ENCODE measurements around the gene LINS1.

LINS1 gene, protein sequence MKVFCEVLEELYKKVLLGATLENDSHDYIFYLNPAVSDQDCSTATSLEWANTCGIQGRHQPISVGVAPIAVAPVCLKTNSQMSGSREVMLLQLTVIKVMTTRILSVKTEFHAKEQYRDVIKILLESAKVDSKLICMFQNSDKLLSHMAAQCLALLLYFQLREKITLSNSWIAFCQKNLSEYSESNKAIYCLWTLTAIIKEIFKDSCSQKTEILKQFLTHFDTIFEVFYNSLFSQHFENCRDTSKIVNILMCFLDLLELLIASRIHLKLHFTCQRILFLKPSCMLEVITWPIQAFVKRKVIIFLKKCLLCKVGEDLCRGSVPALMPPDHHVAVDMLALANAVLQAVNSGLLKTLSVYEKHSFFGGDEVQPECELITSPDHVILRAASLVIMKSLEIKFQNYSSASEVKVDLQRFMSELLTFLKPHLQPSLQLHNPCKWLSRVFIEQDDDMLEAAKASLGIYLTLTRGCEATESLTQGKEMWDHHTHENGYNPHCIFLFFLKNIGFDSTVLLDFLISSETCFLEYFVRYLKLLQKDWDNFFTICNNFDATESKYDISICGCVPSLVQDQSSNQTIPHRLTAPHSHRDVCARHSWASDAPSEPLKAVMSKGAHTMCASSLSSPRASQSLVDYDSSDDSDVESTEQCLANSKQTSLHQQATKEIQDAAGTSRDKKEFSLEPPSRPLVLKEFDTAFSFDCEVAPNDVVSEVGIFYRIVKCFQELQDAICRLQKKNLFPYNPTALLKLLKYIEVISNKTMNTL

DNA sequence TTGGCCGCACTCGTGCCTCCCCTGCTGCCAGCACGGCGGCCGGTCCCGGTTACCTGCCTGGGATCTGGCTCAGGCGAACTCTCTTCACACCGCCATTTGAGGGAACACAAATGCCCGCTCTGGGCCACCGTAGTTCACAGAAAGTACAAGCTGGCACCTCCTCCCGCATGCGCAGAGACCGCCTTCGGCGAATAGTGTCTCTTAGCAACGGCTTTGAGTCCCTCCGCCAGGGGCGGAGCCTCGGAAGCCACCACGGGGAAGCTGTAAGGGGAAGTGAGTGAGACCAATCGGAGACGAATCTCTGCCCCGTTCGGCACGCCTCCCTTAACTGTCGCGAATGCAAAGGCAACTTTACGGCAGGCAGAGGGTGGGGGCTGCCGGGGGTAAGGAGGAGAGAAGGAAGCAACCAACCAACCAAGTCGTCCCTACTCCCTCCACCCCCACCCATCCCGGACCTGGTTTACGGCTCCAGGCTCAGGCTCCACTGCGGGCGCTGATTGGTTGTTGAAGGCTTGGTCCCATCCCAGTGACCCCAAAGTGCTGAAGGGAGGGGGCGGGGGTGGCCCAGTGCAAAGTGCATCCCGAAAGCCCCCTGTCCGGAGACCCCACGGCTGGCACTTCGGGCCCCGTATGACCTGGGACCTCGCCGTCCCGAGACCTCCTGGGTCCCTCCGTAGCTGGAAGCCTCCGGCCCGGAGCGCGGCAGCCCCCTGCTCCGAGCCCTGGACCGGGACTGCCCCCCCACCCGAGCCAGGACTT is at the start of gene LINS1, which contains the start of gene ASB7:
Gene LINS1 (minus strand): TSS at position 121 of the 759 bp plus-strand sequence. CDS start 21,342 bp downstream, outside the sequence.
Gene ASB7 (plus strand): TSS at position 526 of the 759 bp plus-strand sequence. CDS start 9,628 bp downstream, outside the sequence.
- in situ Hi-C loops (cut with MboI; ENCODE audit: low sequenced_read_pairs), result loop anchor here (25.0 kb wide), 1 partner anchor 660 kb away; the partner anchor contains the start of gene CHSY1

DNA sequence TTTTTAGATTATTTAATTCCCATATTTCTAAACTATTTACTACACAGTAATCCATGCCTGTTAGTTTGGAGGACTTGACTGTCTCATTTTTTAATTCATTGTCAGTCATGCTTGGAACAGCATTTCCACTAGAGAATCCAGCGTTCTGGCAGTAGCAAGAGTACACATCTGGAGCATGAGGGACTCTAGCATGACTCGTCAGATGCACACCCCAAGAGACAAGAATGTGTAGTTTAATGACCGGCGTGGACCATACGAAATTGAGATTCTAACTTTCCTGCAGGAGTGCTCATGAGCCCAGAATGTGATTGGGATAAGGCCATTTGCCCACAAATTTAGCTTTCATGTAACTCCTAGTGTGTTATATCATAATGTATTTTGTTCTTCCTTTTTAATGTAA is 49.3 kb upstream of the LINS1 start:
- in situ Hi-C loops (cut with MboI; ENCODE audit: low sequenced_read_pairs), result no loop called here

DNA sequence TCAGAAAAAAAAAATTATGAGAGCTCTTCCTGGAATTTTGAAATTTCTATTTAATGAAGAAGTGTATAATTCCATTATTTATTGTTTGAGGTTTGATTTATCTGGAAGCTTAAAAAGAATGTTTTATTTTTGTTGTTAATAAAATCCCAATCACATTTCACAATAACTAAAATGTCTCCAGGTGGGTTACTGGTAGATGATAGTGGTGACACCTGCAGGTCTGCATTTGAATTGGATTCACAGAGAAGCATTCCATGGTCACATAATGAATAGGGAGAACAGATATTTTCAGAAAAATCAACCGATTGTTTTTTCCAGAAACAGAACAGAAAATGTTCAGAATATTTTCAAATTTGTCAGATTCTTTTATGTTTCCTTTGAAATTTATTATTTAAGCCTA is 48.7 kb upstream of the LINS1 start:
- in situ Hi-C loops (cut with MboI; ENCODE audit: low sequenced_read_pairs), result no loop called here

DNA sequence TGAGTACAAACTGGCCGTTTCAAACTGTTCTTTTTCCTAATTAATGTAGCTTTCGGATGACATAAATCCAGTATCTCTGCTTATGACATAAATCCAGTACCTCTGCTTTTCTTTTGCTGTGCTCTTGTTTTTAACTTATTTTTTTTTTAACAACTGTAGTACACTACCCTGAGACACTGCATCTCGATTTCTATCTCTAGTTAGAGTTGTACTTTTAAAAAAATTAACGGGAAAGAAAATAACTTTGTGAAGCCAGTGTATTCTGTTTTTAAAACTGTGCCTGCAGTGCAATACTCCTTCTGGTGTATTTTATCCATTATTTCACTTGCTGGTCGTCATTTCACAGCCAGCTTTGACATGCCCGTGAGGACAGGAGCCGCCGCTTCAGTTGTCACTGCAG is 47.0 kb upstream of the LINS1 start:
- in situ Hi-C loops (cut with MboI; ENCODE audit: low sequenced_read_pairs), result no loop called here

DNA sequence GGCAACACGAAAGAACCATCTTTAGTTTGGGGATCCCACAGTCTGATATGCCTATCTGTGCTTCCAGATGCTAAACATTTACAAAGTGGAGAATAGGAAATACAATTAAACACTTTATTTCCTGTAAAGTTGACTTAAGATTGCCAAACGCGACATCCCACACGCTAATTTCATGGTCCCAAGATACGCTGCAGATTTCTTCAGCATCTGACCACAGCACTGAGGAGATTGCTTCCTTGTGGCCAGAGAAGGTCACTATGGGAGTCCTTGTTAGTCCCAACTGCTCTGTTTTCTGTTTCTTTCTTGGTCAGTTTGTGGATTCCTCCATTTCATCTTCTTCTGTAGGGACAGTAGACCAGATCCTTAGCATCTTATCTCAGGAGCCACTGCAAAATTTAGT is 43.7 kb upstream of the LINS1 start:
- in situ Hi-C loops (cut with MboI; ENCODE audit: low sequenced_read_pairs), result no loop called here

DNA sequence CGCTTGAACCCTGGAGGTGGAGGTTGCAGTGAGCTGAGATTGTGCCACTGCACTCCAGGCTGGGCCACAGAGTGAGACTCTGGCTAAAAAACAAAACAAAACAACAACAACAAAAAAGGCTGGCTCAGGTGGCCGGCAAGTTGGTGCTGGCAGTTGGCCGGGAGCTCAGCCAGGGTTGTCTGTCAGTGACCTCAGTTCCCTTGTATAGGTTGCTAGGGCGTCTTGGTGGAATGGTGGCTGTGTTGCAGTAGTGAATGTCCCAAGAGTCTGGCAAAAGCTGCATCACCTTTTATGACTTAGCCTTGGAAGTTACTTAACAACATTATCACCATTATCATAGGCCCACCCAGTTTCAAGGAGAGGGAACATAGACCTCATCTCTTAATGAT is 41.0 kb upstream of the LINS1 start:
- in situ Hi-C loops (cut with MboI; ENCODE audit: low sequenced_read_pairs), result no loop called here

DNA sequence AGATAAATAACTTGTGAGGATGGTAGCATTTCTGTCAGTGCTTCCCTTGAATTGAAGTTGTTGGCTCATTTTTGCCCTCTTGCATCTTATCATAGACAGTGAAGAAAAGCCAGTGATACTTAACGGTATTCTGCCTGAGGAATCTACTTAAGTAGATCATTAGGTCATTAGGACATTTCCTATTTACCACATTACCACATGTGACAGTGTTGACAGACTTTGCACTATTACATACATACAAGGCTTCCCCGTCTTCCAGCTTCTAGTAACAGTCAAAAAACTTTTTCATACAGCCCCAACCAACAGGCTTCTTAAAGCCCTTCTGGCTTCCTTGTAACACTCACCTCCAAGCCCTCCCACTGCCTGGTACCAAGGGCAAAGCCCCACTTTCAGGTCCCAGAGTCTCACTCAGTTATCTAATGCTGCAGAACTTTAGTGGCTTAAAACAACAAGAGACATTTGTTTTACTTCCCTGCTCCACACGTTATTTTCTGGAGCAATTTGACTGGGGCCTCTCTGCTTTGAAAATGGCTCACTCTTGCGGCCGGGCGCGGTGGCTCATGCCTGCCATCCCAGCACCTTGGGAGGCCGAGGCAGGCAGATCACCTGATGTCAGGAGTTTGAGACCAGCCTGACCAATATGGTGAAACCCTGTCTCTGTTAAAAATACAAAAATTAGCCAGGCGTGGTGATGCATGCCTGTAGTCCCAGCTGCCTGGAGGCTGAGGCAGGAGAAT is 40.4 kb upstream of the LINS1 start:
- in situ Hi-C loops (cut with MboI; ENCODE audit: low sequenced_read_pairs), result no loop called here

DNA sequence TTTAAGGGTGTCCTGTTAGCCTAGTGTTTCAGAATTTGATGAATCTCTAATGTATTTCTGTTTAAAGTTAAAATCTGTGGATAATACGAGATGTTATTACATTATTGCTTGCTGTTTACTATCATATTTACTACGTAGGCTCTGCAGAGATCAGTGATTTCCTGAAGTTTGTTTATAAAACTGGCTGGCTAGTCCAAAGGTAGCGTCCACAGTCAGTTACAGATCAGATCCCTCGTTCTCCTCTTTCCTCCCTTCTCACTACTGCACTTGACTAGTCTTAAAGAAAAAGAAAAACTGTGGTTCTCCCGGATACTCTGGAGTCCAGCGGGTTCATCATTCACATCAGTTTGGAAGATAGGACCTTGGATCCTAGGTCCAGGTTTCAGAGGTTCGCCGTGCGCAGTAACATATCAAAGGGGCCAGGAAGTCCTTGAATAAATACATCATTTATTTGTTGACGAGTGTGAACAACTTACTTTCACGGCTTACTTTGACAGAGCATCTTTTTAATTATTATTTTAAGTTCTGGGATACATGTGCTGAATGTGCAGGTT is 36.3 kb upstream of the LINS1 start:
- in situ Hi-C loops (cut with MboI; ENCODE audit: low sequenced_read_pairs), result no loop called here

DNA sequence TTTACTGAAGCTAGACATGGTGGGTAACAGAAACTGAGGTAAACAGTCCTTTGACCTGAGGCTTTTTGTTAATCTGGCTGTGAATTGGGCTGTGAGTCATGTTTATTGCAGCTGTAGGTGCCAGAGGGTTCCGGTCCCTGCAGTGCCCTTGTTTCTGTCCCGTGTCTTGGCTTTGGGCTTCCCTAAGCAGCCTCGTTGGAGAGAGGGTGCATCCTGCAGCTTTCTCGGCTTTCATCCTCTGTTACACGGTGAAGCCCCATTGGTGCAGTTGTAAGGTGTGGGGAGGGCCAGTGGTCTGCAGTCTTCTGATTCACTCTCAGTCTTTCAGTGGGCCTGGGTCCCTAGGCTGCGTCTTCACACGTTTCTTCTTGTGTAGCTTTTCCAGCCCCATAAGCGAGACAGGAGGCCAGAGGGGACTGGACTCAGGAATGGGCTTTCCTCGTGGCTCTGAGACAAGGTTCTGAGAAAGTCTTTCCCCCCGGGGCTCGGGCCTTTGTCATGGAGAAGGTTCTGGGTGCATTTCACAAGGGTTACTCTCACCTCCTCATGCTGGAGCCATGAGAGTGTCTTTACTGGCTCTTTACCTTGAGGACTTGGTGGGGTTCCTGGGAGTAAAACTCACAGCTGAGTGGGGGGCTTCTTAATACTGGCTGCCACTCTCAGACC is 33.6 kb upstream of the LINS1 start:
- in situ Hi-C loops (cut with MboI; ENCODE audit: low sequenced_read_pairs), result no loop called here

DNA sequence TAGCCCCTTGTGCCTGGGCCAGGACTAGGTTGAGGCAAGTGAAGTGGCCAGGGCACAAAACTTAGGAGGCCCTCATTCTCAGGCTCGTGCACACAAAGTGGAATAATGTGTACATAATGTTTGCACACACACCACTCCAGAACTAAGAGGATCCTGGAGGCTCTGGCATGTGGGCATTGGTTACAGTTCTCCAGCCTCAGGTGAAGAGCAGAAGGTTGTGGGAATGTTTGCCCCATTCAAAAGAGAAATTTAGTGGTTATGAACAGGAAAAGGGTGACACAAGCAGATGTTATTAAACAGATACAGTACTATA is 31.7 kb upstream of the LINS1 start:
- in situ Hi-C loops (cut with MboI; ENCODE audit: low sequenced_read_pairs), result no loop called here

DNA sequence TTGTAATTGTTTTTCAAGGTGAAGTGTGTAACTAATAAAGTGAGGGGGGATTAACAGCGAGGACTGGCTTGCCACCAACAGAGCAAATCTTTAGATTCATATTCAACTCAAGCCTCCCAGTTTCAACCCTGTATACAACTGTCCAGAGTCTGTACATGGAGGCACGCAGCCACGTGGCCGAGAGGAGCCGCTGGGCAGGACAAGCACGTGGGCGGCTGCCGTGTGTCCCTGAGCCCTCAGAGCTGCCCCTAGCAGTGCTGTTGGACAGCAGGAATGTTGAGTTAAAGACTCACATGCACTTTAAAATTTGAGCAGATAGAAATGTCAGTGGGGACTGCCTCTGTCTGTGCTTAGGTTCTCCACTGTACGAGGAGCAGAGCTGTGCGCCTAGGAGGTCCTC is 29.8 kb upstream of the LINS1 start:
- in situ Hi-C loops (cut with MboI; ENCODE audit: low sequenced_read_pairs), result no loop called here

DNA sequence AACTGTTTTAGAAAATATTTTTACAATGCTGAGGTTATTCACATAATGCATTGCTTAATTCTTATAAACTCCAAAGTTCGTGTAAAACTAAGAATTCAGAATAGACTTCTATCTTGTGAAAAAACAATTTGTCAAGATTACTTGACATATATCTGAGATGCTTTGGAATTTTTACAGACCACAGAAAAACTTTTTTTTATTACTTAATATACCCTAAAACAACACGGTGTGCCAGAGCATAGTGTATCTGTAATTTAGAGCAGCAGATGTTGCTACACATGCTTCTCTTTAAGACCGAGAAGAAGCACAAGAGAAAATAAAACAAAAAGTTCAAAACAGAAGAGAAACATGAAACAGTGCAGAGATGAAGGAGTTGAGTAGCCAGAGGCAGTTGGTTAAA is 26.8 kb upstream of the LINS1 start:
- in situ Hi-C loops (cut with MboI; ENCODE audit: low sequenced_read_pairs), result no loop called here

DNA sequence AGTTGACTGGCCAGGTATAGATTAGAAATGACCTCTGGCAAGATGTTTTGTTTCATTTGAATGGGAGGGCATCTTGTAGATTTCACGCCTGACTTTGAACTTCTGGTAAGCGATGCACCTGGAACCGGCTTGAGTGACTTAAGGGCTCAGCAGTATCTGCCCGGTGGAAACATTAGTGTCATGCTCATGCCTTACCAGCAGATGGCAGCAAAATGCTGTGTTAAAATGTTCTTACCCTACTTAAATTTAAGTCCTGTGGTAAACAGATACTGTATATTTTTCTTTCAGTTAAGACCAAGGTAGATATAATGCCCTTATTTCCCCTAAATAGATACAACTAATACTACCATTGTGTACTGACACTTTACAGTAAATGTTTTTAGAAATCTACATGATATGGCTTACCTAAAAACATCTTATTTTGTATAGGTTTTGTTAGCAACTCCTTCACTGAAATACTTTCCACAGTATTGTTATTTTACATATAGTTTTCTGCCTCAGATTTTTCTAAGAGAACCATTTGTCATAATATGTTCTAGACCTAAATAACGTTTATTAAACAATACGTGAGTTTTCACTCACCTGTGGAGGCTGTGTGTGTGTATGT is 25.9 kb upstream of the LINS1 start:
- in situ Hi-C loops (cut with MboI; ENCODE audit: low sequenced_read_pairs), result no loop called here

DNA sequence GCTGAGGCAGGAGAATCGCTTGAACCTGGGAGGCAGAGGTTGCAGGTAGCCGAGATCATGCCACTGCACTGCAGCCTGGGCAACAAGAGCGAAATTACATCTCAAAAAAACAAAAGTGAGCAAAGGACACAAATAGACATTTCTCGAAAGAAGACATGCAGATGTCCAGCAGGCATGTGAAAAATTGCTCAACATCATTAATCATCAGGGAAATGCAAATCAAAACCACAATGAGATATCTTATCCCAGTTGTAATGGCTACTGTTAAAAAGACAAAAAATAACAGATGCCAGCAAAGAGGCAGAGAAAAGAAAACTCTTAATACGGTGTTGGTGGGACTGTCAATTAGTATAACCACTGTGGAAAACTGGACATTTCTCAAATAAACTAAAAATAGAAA is 21.3 kb upstream of the LINS1 start:
- in situ Hi-C loops (cut with MboI; ENCODE audit: low sequenced_read_pairs), result loop anchor here (25.0 kb wide), 1 partner anchor 639 kb away; the partner anchor contains the start of gene CHSY1

DNA sequence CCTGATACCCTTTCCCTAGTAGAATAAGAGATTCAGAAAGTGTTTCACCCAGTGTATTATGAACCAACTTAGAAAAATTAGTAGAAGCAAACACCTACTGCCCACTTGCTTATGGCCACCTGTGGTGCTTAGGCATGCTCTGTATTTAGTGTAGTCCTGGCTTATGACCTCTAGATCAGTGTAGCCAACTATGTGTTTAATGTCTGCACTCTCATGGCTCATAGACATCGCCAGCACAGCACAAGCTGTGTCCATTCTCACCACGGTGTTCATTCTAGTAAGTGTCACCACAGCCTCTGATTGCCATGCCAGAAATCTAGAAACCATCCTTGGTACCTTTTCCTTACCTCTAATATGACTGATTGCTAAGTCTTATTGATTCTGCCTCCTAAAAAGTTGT is 14.7 kb upstream of the LINS1 start:
- in situ Hi-C loops (cut with MboI; ENCODE audit: low sequenced_read_pairs), result loop anchor here (10.0 to 25.0 kb wide), 2 partner anchors 388 to 646 kb away; partner anchors contain the start of gene CHSY1

DNA sequence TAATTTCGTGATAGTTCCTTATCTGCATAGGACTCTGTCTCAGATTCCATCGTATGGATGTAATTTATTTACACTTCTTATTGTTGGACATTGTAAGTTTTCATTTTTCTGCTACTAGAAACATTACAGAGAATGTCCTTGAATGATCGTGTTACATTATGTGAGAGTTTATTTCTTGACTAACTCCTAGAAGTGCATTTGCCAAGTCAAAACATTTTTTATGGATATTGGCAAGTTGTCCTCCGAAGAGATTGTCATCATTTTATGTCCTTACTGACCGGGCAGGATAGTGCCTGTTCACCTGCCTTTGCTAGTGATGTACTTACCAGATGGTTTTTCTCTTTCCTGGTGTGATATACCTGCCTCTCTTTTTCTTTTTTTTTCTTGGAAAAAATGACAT is 13.8 kb upstream of the LINS1 start:
- in situ Hi-C loops (cut with MboI; ENCODE audit: low sequenced_read_pairs), result loop anchor here (10.0 to 25.0 kb wide), 2 partner anchors 389 to 646 kb away; partner anchors contain the start of gene CHSY1

DNA sequence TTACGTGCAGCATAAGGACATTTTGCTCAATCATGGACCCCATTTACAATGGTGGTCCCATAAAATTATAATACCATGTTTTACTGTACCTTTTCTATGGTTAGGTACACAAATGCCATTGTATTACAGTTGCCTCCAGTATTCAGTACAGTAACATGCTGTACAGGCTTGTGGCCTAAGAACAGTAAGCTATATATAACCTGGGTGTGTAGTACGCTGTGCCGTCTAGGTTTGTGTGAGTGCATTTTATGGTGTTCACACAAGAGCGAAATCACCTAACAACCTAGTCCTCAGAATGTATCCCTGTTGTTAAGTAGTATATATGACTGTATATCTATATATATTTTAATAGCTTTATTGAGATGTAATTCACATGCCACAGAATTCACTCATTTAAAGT is 12.9 kb upstream of the LINS1 start:
- in situ Hi-C loops (cut with MboI; ENCODE audit: low sequenced_read_pairs), result loop anchor here (10.0 to 25.0 kb wide), 2 partner anchors 390 to 647 kb away; partner anchors contain the start of gene CHSY1

DNA sequence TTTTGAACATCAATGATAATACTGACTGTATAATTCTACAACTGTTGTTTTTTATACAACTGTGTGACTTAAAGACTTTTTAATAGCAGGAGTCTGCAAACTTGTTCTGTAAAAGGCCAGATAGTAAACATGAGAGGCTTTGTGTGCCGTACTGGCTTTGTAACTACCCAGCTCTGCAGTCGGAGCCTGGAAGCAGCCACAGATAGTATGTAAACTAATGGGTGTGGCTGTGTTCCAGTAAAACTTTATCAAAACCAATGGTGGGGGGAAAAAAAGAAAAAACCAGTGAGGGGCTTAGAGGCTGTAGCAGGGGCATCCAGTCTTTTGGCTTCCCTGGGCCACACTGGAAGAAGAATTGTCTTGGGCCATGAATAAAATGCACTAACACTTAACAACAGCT is 12.4 kb upstream of the LINS1 start:
- in situ Hi-C loops (cut with MboI; ENCODE audit: low sequenced_read_pairs), result loop anchor here (10.0 to 25.0 kb wide), 2 partner anchors 390 to 648 kb away; partner anchors contain the start of gene CHSY1

DNA sequence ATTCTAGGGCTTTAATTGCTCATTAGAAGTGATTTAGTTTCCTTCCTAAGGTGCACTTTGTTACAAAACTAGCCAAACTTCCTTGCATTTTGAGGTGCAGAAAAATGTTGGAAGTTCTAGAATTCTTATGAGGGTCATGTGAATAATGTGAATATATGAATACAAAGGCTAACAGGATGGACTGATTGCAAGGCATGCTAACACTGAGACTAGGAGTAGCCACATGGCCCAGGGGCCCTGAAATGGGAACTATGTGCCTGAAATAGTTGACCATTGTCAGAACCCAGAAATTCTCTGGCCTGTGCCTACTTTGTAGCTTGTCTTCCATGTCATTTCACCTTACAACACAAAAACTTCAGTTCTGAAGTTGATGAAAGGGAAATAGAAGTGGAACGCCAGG is 11.2 kb upstream of the LINS1 start:
- in situ Hi-C loops (cut with MboI; ENCODE audit: low sequenced_read_pairs), result loop anchor here (10.0 to 25.0 kb wide), 2 partner anchors 392 to 649 kb away; partner anchors contain the start of gene CHSY1

Measured in HL-60/S4 treated with phorbol 12-myristate 13-acetate at 8.2 ng/mL for 4 days and 3 days (cell line).